ENCODE measurements around the gene ALPI.

Gene ALPI

GRCh38 chr2:232457121-232458011 lies 1.4 kb downstream of the ALPI start:
- DNase-seq: no peak
- in situ Hi-C loops (cut with MboI; ENCODE audit: low pct_unique_long_range_greater_than_20kb, low sequenced_read_pairs): no loop called here

GRCh38 chr2:232458051-232458660 lies 2.2 kb downstream of the ALPI start:
- in situ Hi-C loops (cut with MboI; ENCODE audit: low pct_unique_long_range_greater_than_20kb, low sequenced_read_pairs): no loop called here
- DNase-seq: no peak

- in situ Hi-C loops (cut with MboI; ENCODE audit: low pct_unique_long_range_greater_than_20kb, low sequenced_read_pairs): no loop called here
- DNase-seq: no peak
These were observed 2.9 kb downstream of the ALPI start for GRCh38 chr2:232458661-232459418.

GRCh38 chr2:232459419-232460035 lies 3.6 kb downstream of the ALPI start:
- in situ Hi-C loops (cut with MboI; ENCODE audit: low pct_unique_long_range_greater_than_20kb, low sequenced_read_pairs): no loop called here
- DNase-seq: no peak

GRCh38 chr2:232460171-232460570 lies 4.2 kb downstream of the ALPI start:
- no peak for DNase-seq
- in situ Hi-C loops (cut with MboI; ENCODE audit: low pct_unique_long_range_greater_than_20kb, low sequenced_read_pairs): no loop called here

GRCh38 chr2:232463701-232464543 lies 8.0 kb downstream of the ALPI start:
- DNase-seq: no peak
- in situ Hi-C loops (cut with MboI; ENCODE audit: low pct_unique_long_range_greater_than_20kb, low sequenced_read_pairs): no loop called here

GRCh38 chr2:232464544-232464885 lies 8.6 kb downstream of the ALPI start:
- in situ Hi-C loops (cut with MboI; ENCODE audit: low pct_unique_long_range_greater_than_20kb, low sequenced_read_pairs): no loop called here

GRCh38 chr2:232465061-232465460 lies 9.1 kb downstream of the ALPI start:
- no peak for DNase-seq
- in situ Hi-C loops (cut with MboI; ENCODE audit: low pct_unique_long_range_greater_than_20kb, low sequenced_read_pairs): no loop called here

More at GRCh38 chr2:232464544-232464885, 8.6 kb downstream of the ALPI start:
- no peak for DNase-seq

GRCh38 chr2:232466221-232466620 lies 10.3 kb downstream of the ALPI start:
- no peak for DNase-seq
- in situ Hi-C loops (cut with MboI; ENCODE audit: low pct_unique_long_range_greater_than_20kb, low sequenced_read_pairs): no loop called here

- in situ Hi-C loops (cut with MboI; ENCODE audit: low pct_unique_long_range_greater_than_20kb, low sequenced_read_pairs): no loop called here
- DNase-seq: no peak
These were observed 17.5 kb downstream of the ALPI start for GRCh38 chr2:232473467-232473890.

- DNase-seq: no peak
- in situ Hi-C loops (cut with MboI; ENCODE audit: low pct_unique_long_range_greater_than_20kb, low sequenced_read_pairs): no loop called here
These were observed 20.1 kb downstream of the ALPI start for GRCh38 chr2:232476045-232476444.

GRCh38 chr2:232476791-232477190 lies 20.8 kb downstream of the ALPI start:
- DNase-seq: no peak
- in situ Hi-C loops (cut with MboI; ENCODE audit: low pct_unique_long_range_greater_than_20kb, low sequenced_read_pairs): no loop called here

GRCh38 chr2:232477751-232478510 lies 22.0 kb downstream of the ALPI start:
- in situ Hi-C loops (cut with MboI; ENCODE audit: low pct_unique_long_range_greater_than_20kb, low sequenced_read_pairs): no loop called here
- no peak for DNase-seq

GRCh38 chr2:232478571-232479340 lies 22.8 kb downstream of the ALPI start:
- DNase-seq: no peak
- in situ Hi-C loops (cut with MboI; ENCODE audit: low pct_unique_long_range_greater_than_20kb, low sequenced_read_pairs): no loop called here

- DNase-seq: no peak
- in situ Hi-C loops (cut with MboI; ENCODE audit: low pct_unique_long_range_greater_than_20kb, low sequenced_read_pairs): no loop called here
These were observed 23.6 kb downstream of the ALPI start for GRCh38 chr2:232479341-232480200.

All from KBM-7 (cell line).